ENCODE results near the gene ROBO1.

The ROBO1 gene

GRCh38 chr3:79672731-79673130 lies 95.1 kb downstream of the ROBO1 start:
- Histone ChIP-seq H3K9me3 (ENCODE audit: control insufficient read depth, insufficient read depth, low read length) (no peaks in the 10 kb centered on the region), H3K9ac (ENCODE audit: low read depth, low read length) (no peak overlapping the region), H3K4me1 (ENCODE audit: control insufficient read depth, insufficient read depth, low read length) (peaks cover 7% of the 10 kb centered on the region; the same call in 1 of the 2 replicates), H3K27me3 (ENCODE audit: control insufficient read depth, insufficient read depth, low read length) (no peaks in the 10 kb centered on the region), H3K36me3 (ENCODE audit: control insufficient read depth, insufficient read depth, low read length) (no peaks in the 10 kb centered on the region), H3K27ac (ENCODE audit: low read depth, low read length) (no peak overlapping the region), H3K4me3 (ENCODE audit: low read depth, low read length) (no peak overlapping the region)

GRCh38 chr3:79672075-79672474 lies 95.7 kb downstream of the ROBO1 start:
- Histone ChIP-seq H3K9me3 (ENCODE audit: control insufficient read depth, insufficient read depth, low read length) (no peaks in the 10 kb centered on the region), H3K4me1 (ENCODE audit: control insufficient read depth, insufficient read depth, low read length) (peaks cover 7% of the 10 kb centered on the region; the same call in 1 of the 2 replicates), H3K9ac (ENCODE audit: low read depth, low read length) (no peak overlapping the region), H3K36me3 (ENCODE audit: control insufficient read depth, insufficient read depth, low read length) (no peaks in the 10 kb centered on the region), H3K27ac (ENCODE audit: low read depth, low read length) (no peak overlapping the region), H3K4me3 (ENCODE audit: low read depth, low read length) (no peak overlapping the region), H3K27me3 (ENCODE audit: control insufficient read depth, insufficient read depth, low read length) (no peaks in the 10 kb centered on the region)

DNA sequence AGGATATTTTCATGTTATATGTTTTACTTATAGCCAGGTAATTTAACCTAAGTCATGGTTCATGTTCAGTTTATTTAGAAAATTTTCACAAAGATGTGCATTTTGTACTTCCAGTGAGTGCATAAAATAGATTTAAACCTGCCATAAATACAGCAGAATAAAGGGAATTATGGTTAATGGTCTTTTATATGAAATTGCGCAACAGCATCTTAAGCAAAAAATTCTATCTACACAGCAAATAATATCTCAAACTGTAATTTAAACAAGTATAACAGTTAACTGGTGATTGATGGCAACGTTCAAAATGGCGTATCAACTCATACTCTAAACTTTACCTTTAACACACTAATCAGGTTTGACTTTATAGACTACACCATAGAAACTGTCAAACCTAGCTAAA lies 97.6 kb downstream of the ROBO1 start:
- Histone ChIP-seq H3K36me3 (ENCODE audit: control insufficient read depth, insufficient read depth, low read length) (no peaks in the 10 kb centered on the region), H3K27ac (ENCODE audit: low read depth, low read length) (no peak overlapping the region), H3K9me3 (ENCODE audit: control insufficient read depth, insufficient read depth, low read length) (no peaks in the 10 kb centered on the region), H3K4me1 (ENCODE audit: control insufficient read depth, insufficient read depth, low read length) (peaks cover 7% of the 10 kb centered on the region; the same call in 1 of the 2 replicates), H3K4me3 (ENCODE audit: low read depth, low read length) (no peak overlapping the region), H3K9ac (ENCODE audit: low read depth, low read length) (no peak overlapping the region), H3K27me3 (ENCODE audit: control insufficient read depth, insufficient read depth, low read length) (no peaks in the 10 kb centered on the region)

DNA sequence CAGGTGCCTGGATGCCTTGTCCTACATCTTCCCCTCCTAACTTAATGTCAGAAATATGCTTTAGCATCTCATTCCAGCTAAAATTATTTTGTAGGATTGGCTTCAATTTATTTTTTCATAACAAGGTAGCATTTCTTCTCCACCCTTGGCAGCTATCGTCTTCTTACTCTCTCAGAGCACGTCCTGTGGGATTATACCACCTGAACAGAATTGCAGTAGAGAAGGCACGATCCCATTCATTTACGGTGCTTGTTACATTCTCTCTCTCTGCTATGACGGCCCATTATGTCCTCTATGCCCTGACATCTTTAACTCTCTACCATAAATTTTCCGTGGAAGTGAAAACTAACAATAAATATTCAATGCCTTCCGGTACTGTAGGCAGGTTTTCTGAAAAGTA lies 103.3 kb downstream of the ROBO1 start:
- no peaks in the 10 kb centered on the region for H3K36me3 ChIP-seq (ENCODE audit: control insufficient read depth, insufficient read depth, low read length)
- H3K27ac ChIP-seq (ENCODE audit: low read depth, low read length), result no peak overlapping the region
- no peaks in the 10 kb centered on the region for H3K9me3 ChIP-seq (ENCODE audit: control insufficient read depth, insufficient read depth, low read length)
- H3K9ac ChIP-seq (ENCODE audit: low read depth, low read length), result no peak overlapping the region
- no peak overlapping the region for H3K4me3 ChIP-seq (ENCODE audit: low read depth, low read length)
- no peaks in the 10 kb centered on the region for H3K27me3 ChIP-seq (ENCODE audit: control insufficient read depth, insufficient read depth, low read length)
- H3K4me1 ChIP-seq (ENCODE audit: control insufficient read depth, insufficient read depth, low read length), result peaks cover 12% of the 10 kb centered on the region; the same call in 1 of the 2 replicates

- Histone ChIP-seq H3K9ac (ENCODE audit: low read depth, low read length) (no peak overlapping the region), H3K27me3 (ENCODE audit: control insufficient read depth, insufficient read depth, low read length) (no peaks in the 10 kb centered on the region), H3K9me3 (ENCODE audit: control insufficient read depth, insufficient read depth, low read length) (no peaks in the 10 kb centered on the region), H3K4me3 (ENCODE audit: low read depth, low read length) (no peak overlapping the region), H3K27ac (ENCODE audit: low read depth, low read length) (no peak overlapping the region), H3K36me3 (ENCODE audit: control insufficient read depth, insufficient read depth, low read length) (no peaks in the 10 kb centered on the region), H3K4me1 (ENCODE audit: control insufficient read depth, insufficient read depth, low read length) (peaks cover 12% of the 10 kb centered on the region; the same call in 1 of the 2 replicates)
Observed at GRCh38 chr3:79661896-79662295, 105.9 kb downstream of the ROBO1 start.

DNA sequence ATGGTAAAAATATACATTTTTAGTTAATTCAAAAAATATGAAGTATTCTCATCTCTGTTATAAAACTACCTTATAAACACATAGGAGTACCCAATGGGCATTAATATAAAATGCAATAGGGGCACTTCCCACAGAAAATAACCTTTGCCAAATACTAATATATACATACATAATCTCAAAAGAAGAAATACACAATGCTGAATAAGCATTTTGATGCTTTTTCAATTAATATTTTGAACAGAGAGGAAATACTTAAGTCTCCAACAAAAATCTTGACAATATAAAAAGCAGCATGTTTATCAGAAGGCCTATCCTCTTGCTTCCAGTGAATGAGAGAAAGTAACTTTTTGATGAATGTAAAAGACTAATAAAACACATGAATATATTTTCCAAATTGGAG lies 110.7 kb downstream of the ROBO1 start:
- Histone ChIP-seq H3K4me1 (ENCODE audit: control insufficient read depth, insufficient read depth, low read length) (peaks cover 8% of the 10 kb centered on the region; the same call in 1 of the 2 replicates), H3K4me3 (ENCODE audit: low read depth, low read length) (no peak overlapping the region), H3K27me3 (ENCODE audit: control insufficient read depth, insufficient read depth, low read length) (no peaks in the 10 kb centered on the region), H3K27ac (ENCODE audit: low read depth, low read length) (no peak overlapping the region), H3K9me3 (ENCODE audit: control insufficient read depth, insufficient read depth, low read length) (no peaks in the 10 kb centered on the region), H3K9ac (ENCODE audit: low read depth, low read length) (no peak overlapping the region), H3K36me3 (ENCODE audit: control insufficient read depth, insufficient read depth, low read length) (no peaks in the 10 kb centered on the region)

DNA sequence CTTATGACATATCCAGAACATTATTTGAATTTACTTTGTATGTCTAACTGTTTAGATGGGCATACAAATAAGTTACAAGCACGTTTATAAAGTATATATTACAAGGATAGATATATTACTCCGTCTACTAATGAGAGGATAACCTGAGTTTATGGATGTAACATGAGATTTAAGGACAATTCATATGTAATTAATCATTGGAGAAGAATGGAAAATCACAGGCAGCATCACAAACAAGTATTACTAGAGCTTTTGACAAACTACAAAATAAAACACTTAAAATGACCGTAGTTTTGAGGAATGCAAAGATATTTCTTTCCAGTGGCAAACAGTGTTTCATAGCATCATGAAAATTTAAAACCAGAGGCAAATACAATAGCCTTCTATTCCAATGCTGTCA lies 113.8 kb downstream of the ROBO1 start:
- Histone ChIP-seq H3K9me3 (ENCODE audit: control insufficient read depth, insufficient read depth, low read length) (no peaks in the 10 kb centered on the region), H3K27me3 (ENCODE audit: control insufficient read depth, insufficient read depth, low read length) (no peaks in the 10 kb centered on the region), H3K9ac (ENCODE audit: low read depth, low read length) (no peak overlapping the region), H3K4me3 (ENCODE audit: low read depth, low read length) (no peak overlapping the region), H3K27ac (ENCODE audit: low read depth, low read length) (no peak overlapping the region), H3K36me3 (ENCODE audit: control insufficient read depth, insufficient read depth, low read length) (no peaks in the 10 kb centered on the region), H3K4me1 (ENCODE audit: control insufficient read depth, insufficient read depth, low read length) (peaks cover 4% of the 10 kb centered on the region; the same call in 1 of the 2 replicates)

GRCh38 chr3:79653266-79653830 lies 114.5 kb downstream of the ROBO1 start:
- Histone ChIP-seq H3K27ac (ENCODE audit: low read depth, low read length) (no peak overlapping the region), H3K4me3 (ENCODE audit: low read depth, low read length) (no peak overlapping the region), H3K27me3 (ENCODE audit: control insufficient read depth, insufficient read depth, low read length) (no peaks in the 10 kb centered on the region), H3K9ac (ENCODE audit: low read depth, low read length) (no peak overlapping the region), H3K9me3 (ENCODE audit: control insufficient read depth, insufficient read depth, low read length) (no peaks in the 10 kb centered on the region), H3K4me1 (ENCODE audit: control insufficient read depth, insufficient read depth, low read length) (peaks cover 4% of the 10 kb centered on the region; the same call in 1 of the 2 replicates), H3K36me3 (ENCODE audit: control insufficient read depth, insufficient read depth, low read length) (no peaks in the 10 kb centered on the region)

GRCh38 chr3:79651536-79652065 lies 116.2 kb downstream of the ROBO1 start:
- H3K9ac ChIP-seq (ENCODE audit: low read depth, low read length), result no peak overlapping the region
- no peak overlapping the region for H3K27ac ChIP-seq (ENCODE audit: low read depth, low read length)
- no peaks in the 10 kb centered on the region for H3K27me3 ChIP-seq (ENCODE audit: control insufficient read depth, insufficient read depth, low read length)
- H3K9me3 ChIP-seq (ENCODE audit: control insufficient read depth, insufficient read depth, low read length), result no peaks in the 10 kb centered on the region
- H3K36me3 ChIP-seq (ENCODE audit: control insufficient read depth, insufficient read depth, low read length), result no peaks in the 10 kb centered on the region
- H3K4me1 ChIP-seq (ENCODE audit: control insufficient read depth, insufficient read depth, low read length), result peaks cover 4% of the 10 kb centered on the region; the same call in 1 of the 2 replicates
- H3K4me3 ChIP-seq (ENCODE audit: low read depth, low read length), result no peak overlapping the region

- no peaks in the 10 kb centered on the region for H3K27me3 ChIP-seq (ENCODE audit: control insufficient read depth, insufficient read depth, low read length)
- H3K4me1 ChIP-seq (ENCODE audit: control insufficient read depth, insufficient read depth, low read length), result 0 out of 2 replicates have a peak, but pooled peaks cover 3% of the 10 kb centered on the region
- H3K9me3 ChIP-seq (ENCODE audit: control insufficient read depth, insufficient read depth, low read length), result no peaks in the 10 kb centered on the region
- no peaks in the 10 kb centered on the region for H3K36me3 ChIP-seq (ENCODE audit: control insufficient read depth, insufficient read depth, low read length)
- no peak overlapping the region for H3K9ac ChIP-seq (ENCODE audit: low read depth, low read length)
- no peak overlapping the region for H3K27ac ChIP-seq (ENCODE audit: low read depth, low read length)
- H3K4me3 ChIP-seq (ENCODE audit: low read depth, low read length), result no peak overlapping the region
Observed at GRCh38 chr3:79639855-79640254, 127.9 kb downstream of the ROBO1 start.

DNA sequence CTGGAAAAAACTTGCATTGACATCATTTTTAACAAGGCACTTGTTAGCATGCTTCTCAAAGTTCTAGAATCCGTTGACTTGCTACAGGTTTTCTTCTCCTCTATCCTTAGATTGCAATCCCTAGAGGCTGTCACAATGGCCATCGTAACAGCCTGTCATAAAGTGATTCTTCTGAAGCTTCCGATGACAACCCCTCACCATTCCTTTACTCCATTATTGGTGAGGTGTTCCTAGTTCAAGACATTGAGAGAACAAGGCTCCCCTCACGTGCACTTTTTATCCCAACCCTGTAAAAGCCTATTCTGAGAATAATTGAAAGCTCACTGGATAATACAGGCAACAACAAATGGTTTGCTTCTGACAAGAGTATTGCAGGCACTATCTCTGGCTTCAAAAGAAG lies 131.4 kb downstream of the ROBO1 start:
- Histone ChIP-seq H3K27me3 (ENCODE audit: control insufficient read depth, insufficient read depth, low read length) (no peaks in the 10 kb centered on the region), H3K4me1 (ENCODE audit: control insufficient read depth, insufficient read depth, low read length) (no peaks in the 10 kb centered on the region), H3K36me3 (ENCODE audit: control insufficient read depth, insufficient read depth, low read length) (no peaks in the 10 kb centered on the region), H3K9me3 (ENCODE audit: control insufficient read depth, insufficient read depth, low read length) (no peaks in the 10 kb centered on the region), H3K27ac (ENCODE audit: low read depth, low read length) (no peak overlapping the region), H3K4me3 (ENCODE audit: low read depth, low read length) (no peak overlapping the region), H3K9ac (ENCODE audit: low read depth, low read length) (no peak overlapping the region)
